SK-N-SH treated with all-trans-retinoic acid at 6 μM for 48 hours (cell line): ENCODE data around the gene SCFD1.
"Not testable (repeated sequence)": the region's sequence is repeated elsewhere in the genome, so short reads cannot be mapped to it uniquely, and the experiment has no call there.

Experiments used
- ATAC-seq: fragments of 200-7000 bp; cut with Tn5 transposase; 3 replicates; pipeline ENCODE4 v1.9.1; 2020; ENCODE audit warnings: mild to moderate bottlenecking, moderate library complexity
- ARNTL ChIP-seq: fragments of 450-650 bp; formaldehyde crosslinking; IDR thresholded peaks from 2 replicates; pipeline ENCODE4 v1.5.0; 2020; ENCODE audit warnings: low read depth, mild to moderate bottlenecking, moderate library complexity, borderline replicate concordance
- BACH2 ChIP-seq: fragments of 250-450 bp; sonication (Bioruptor Pico); IDR thresholded peaks from 2 replicates; pipeline ENCODE4 v1.9.0; 2021; ENCODE audit warnings: mild to moderate bottlenecking, borderline replicate concordance
- CREB5 ChIP-seq: fragments of 250-450 bp; sonication (Bioruptor Pico); IDR thresholded peaks from 2 replicates; pipeline ENCODE4 v1.5.1; 2020; ENCODE audit warnings: low read depth, mild to moderate bottlenecking, moderate library complexity
- CSDC2 ChIP-seq: fragments of 250-450 bp; sonication (Bioruptor Pico); IDR thresholded peaks from 2 replicates; pipeline ENCODE4 v1.5.0; 2020; ENCODE audit warnings: mild to moderate bottlenecking, moderate library complexity
- CSRNP3 ChIP-seq: fragments of 250-450 bp; sonication (Bioruptor Pico); IDR thresholded peaks from 2 replicates; pipeline ENCODE4 v1.5.1; 2021; ENCODE audit warnings: mild to moderate bottlenecking, moderate library complexity
- ESRRG ChIP-seq: fragments of 250-450 bp; sonication (Bioruptor Pico); IDR thresholded peaks from 2 replicates; pipeline ENCODE4 v1.6.1; 2021; ENCODE audit warnings: mild to moderate bottlenecking
- GLIS3 ChIP-seq: fragments of 250-450 bp; sonication (Bioruptor Pico); IDR thresholded peaks from 2 replicates; pipeline ENCODE4 v1.5.0; 2020; ENCODE audit warnings: mild to moderate bottlenecking, moderate library complexity
- ISL1 ChIP-seq: fragments of 250-450 bp; sonication (Bioruptor Pico); IDR thresholded peaks from 2 replicates; pipeline ENCODE4 v2.1.2; 2022; ENCODE audit warnings: mild to moderate bottlenecking, moderate library complexity
- OSR1 ChIP-seq: fragments of 250-450 bp; sonication (Bioruptor Pico); IDR thresholded peaks from 2 replicates; pipeline ENCODE4 v1.8.0; 2022; ENCODE audit warnings: moderate library complexity, mild to moderate bottlenecking, inconsistent platforms
- PATZ1 ChIP-seq: fragments of 250-450 bp; sonication (Bioruptor Pico); IDR thresholded peaks from 2 replicates; pipeline ENCODE4 v1.8.0; 2020; ENCODE audit warnings: mild to moderate bottlenecking, moderate library complexity, borderline replicate concordance
- POU6F1 ChIP-seq: fragments of 250-450 bp; sonication (Bioruptor Pico); IDR thresholded peaks from 2 replicates; pipeline ENCODE4 v1.8.0; 2021; ENCODE audit warnings: low read depth, mild to moderate bottlenecking, moderate library complexity, borderline replicate concordance
- PPARA ChIP-seq: fragments of 250-450 bp; sonication (Bioruptor Pico); IDR thresholded peaks from 2 replicates; pipeline ENCODE4 v1.5.0; 2020; ENCODE audit warnings: mild to moderate bottlenecking, borderline replicate concordance
- RARB ChIP-seq: fragments of 250-450 bp; sonication (Bioruptor Pico); IDR thresholded peaks from 2 replicates; pipeline ENCODE4 v1.8.0; 2021; ENCODE audit warnings: mild to moderate bottlenecking, moderate library complexity
- SNAI2 ChIP-seq: fragments of 250-450 bp; sonication (Bioruptor Pico); IDR thresholded peaks from 2 replicates; pipeline ENCODE4 v1.5.0; 2020; ENCODE audit warnings: mild to moderate bottlenecking, moderate library complexity
- TCF4 ChIP-seq: fragments of 250-450 bp; sonication (Bioruptor Pico); IDR thresholded peaks from 2 replicates; pipeline ENCODE4 v1.8.0; 2021; ENCODE audit warnings: mild to moderate bottlenecking, moderate library complexity, borderline replicate concordance
- TOX ChIP-seq: fragments of 250-450 bp; sonication (Bioruptor Pico); IDR thresholded peaks from 2 replicates; pipeline ENCODE4 v1.8.0; 2021; ENCODE audit warnings: mild to moderate bottlenecking, moderate library complexity, borderline replicate concordance
- TSHZ2 ChIP-seq: fragments of 250-450 bp; sonication (Bioruptor Pico); IDR thresholded peaks from 2 replicates; pipeline ENCODE4 v1.5.0; 2020; ENCODE audit warnings: mild to moderate bottlenecking, moderate library complexity
- ZC3H10 ChIP-seq: fragments of 250-450 bp; sonication (Bioruptor Pico); IDR thresholded peaks from 2 replicates; pipeline ENCODE4 v1.5.1; 2021; ENCODE audit warnings: mild to moderate bottlenecking, moderate library complexity
- ZFP3 ChIP-seq: fragments of 250-450 bp; sonication (Bioruptor Pico); IDR thresholded peaks from 2 replicates; pipeline ENCODE4 v1.5.0; 2020; ENCODE audit warnings: mild to moderate bottlenecking, moderate library complexity
- ZFP30 ChIP-seq: fragments of 450-650 bp; formaldehyde crosslinking; IDR thresholded peaks from 2 replicates; pipeline ENCODE4 v1.5.0; 2022; ENCODE audit warnings: mild to moderate bottlenecking, moderate library complexity
- ZNF565 ChIP-seq: fragments of 450-650 bp; formaldehyde crosslinking; conservative IDR thresholded peaks from 2 replicates; pipeline ENCODE4 v1.5.0; 2020; ENCODE audit warnings: low read depth, mild to moderate bottlenecking, moderate library complexity
- ZNF70 ChIP-seq: fragments of 450-650 bp; formaldehyde crosslinking; IDR thresholded peaks from 2 replicates; pipeline ENCODE4 v1.5.0; 2020; ENCODE audit warnings: mild to moderate bottlenecking, moderate library complexity
- ZNF8 ChIP-seq: fragments of 450-650 bp; formaldehyde crosslinking; IDR thresholded peaks from 2 replicates; pipeline ENCODE4 v1.5.0; 2020; ENCODE audit warnings: mild to moderate bottlenecking, moderate library complexity

SCFD1 gene

GRCh38 chr14:30573226-30573814, 48.8 kb upstream of the SCFD1 start:
- TF ChIP-seq CSRNP3 (CRISPR knock-in tag) (no peak), PATZ1 (no peak), ARNTL (no peak), ZNF70 (CRISPR knock-in tag) (no peak), GLIS3 (CRISPR knock-in tag) (no peak), POU6F1 (no peak), TCF4 (CRISPR knock-in tag) (no peak), CSDC2 (CRISPR knock-in tag) (no peak), PPARA (CRISPR knock-in tag) (no peak), ISL1 (CRISPR knock-in tag) (no peak), ZC3H10 (CRISPR knock-in tag) (no peak), TOX (CRISPR knock-in tag) (no peak), ZNF8 (CRISPR knock-in tag) (no peak), OSR1 (CRISPR knock-in tag) (no peak), ZFP3 (CRISPR knock-in tag) (no peak)
- ATAC-seq, result no peak

- ATAC-seq, result no peak
- no peak for TF ChIP-seq TSHZ2
- no peak for TF ChIP-seq CREB5 (CRISPR knock-in tag)
- TF ChIP-seq OSR1 (CRISPR knock-in tag), result no peak
- no peak for TF ChIP-seq POU6F1
- TF ChIP-seq ZFP30 (CRISPR knock-in tag), result no peak
- TF ChIP-seq BACH2 (CRISPR knock-in tag), result no peak
- TF ChIP-seq ZNF565 (CRISPR knock-in tag), result no peak
- TF ChIP-seq PPARA (CRISPR knock-in tag), result no peak
- TF ChIP-seq TOX (CRISPR knock-in tag), result no peak
- no peak for TF ChIP-seq SNAI2 (CRISPR knock-in tag)
- TF ChIP-seq PATZ1, result no peak
- no peak for TF ChIP-seq ZNF8 (CRISPR knock-in tag)
- TF ChIP-seq CSDC2 (CRISPR knock-in tag), result no peak
- TF ChIP-seq TCF4 (CRISPR knock-in tag), result no peak
- TF ChIP-seq RARB, result no peak
- TF ChIP-seq ZC3H10 (CRISPR knock-in tag), result no peak
- TF ChIP-seq ESRRG, result no peak
- TF ChIP-seq GLIS3 (CRISPR knock-in tag), result no peak
Observed at GRCh38 chr14:30573966-30574365, 48.2 kb upstream of the SCFD1 start.

GRCh38 chr14:30574777-30575176, 47.3 kb upstream of the SCFD1 start:
- ATAC-seq, result not testable (repeated sequence)

- not testable (repeated sequence) for ATAC-seq
Observed at GRCh38 chr14:30576333-30576732, 45.8 kb upstream of the SCFD1 start.
